Activated gamma-delta T cell treated with anti-CD3 and anti-CD28 coated beads, Interleukin-2, amount 50 U/mL, for 16 hours (primary cell): Measurements from ENCODE around the gene TBL3.

Source experiments
- DNase-seq: peaks from one replicate; pipeline ENCODE4 v3.0.0-alpha.2; 2020; ENCODE audit warnings: low read depth

TBL3 gene

GRCh38 chr16:1964506-1965395, 7.1 kb upstream of the TBL3 start, which contains the start of gene RPS2:
Gene RPS2, minus strand, starts transcription at chr16:1964826. Its CDS starts 201 bp downstream, at chr16:1964625.
- peak; percentile 95 for DNase-seq

GRCh38 chr16:1965396-1966001, 6.4 kb upstream of the TBL3 start:
- DNase-seq: no peak

GRCh38 chr16:1966460-1966859, 5.4 kb upstream of the TBL3 start, which contains the start of gene RNF151:
Gene RNF151, plus strand, starts transcription at chr16:1966856. Its CDS starts 26 bp downstream, at chr16:1966882.
- no peak for DNase-seq

- DNase-seq: no peak
Measured at GRCh38 chr16:1968146-1968953, 3.5 kb upstream of the TBL3 start.

- no peak for DNase-seq
Measured at GRCh38 chr16:1972490-1972877, 631 bp downstream of the TBL3 start.

- no peak for DNase-seq
Measured at GRCh38 chr16:1973461-1974156, 1.8 kb downstream of the TBL3 start.

GRCh38 chr16:1974157-1975070, 2.6 kb downstream of the TBL3 start:
- DNase-seq: no peak

- DNase-seq: no peak
Measured at GRCh38 chr16:1975432-1976215, 3.8 kb downstream of the TBL3 start.

GRCh38 chr16:1976216-1976520, 4.3 kb downstream of the TBL3 start:
- DNase-seq: no peak

GRCh38 chr16:1976951-1977874, 5.4 kb downstream of the TBL3 start:
- DNase-seq: no peak

GRCh38 chr16:1977875-1978268, 6.0 kb downstream of the TBL3 start:
- DNase-seq: no peak

- DNase-seq: no peak
Measured at GRCh38 chr16:1978476-1979120, 6.7 kb downstream of the TBL3 start.

GRCh38 chr16:1979271-1980029, 7.6 kb downstream of the TBL3 start:
- no peak for DNase-seq

- no peak for DNase-seq
Measured at GRCh38 chr16:1980030-1980769, 8.3 kb downstream of the TBL3 start.

GRCh38 chr16:1980770-1981087, 8.9 kb downstream of the TBL3 start:
- DNase-seq: no peak

GRCh38 chr16:1981398-1981836, 9.6 kb downstream of the TBL3 start, which contains the start of gene NOXO1:
Gene NOXO1, minus strand, starts transcription at chr16:1981469. Its CDS starts 290 bp downstream, at chr16:1981179.
- no peak for DNase-seq

GRCh38 chr16:1982013-1982433, 10.2 kb downstream of the TBL3 start:
- no peak for DNase-seq
